Thymus (tissue), 11 donors: ENCODE data around the gene EPHB3. TPM values are rescaled to one million over a fixed set of nuclear protein-coding genes. Genes with fewer than 3 reads are reported as not detected.

ENCODE experiments used
- DNase-seq, 9 donors: peaks; one replicate each; pipeline ENCODE4 v3.0.0-alpha.2; 2013; ENCODE audit warnings: low spot score in 9 of 9, low read depth in 6 of 9, missing footprints in 1 of 9
- H3K27ac ChIP-seq, 2 donors: one replicate each; pipeline ENCODE4 v1.5.1; 2013; ENCODE audit warnings: control low read depth in 1 of 2, low read depth in 1 of 2, low read length in 1 of 2, mild to moderate bottlenecking in 1 of 2, moderate library complexity in 1 of 2
- H3K27me3 ChIP-seq, 2 donors: one replicate each; pipeline ENCODE4 v1.5.1; 2013; ENCODE audit warnings: low read length in 1 of 2; ENCODE audit not compliant: control insufficient read depth in 2 of 2, insufficient read depth in 1 of 2
- H3K36me3 ChIP-seq, 2 donors: one replicate each; pipeline ENCODE4 v1.5.1; 2013; ENCODE audit warnings: low read length in 1 of 2, mild to moderate bottlenecking in 1 of 2, moderate library complexity in 1 of 2; ENCODE audit not compliant: control insufficient read depth in 2 of 2, insufficient read depth in 2 of 2
- H3K4me1 ChIP-seq, 2 donors: one replicate each; pipeline ENCODE4 v1.5.1; 2013; ENCODE audit warnings: low read length in 2 of 2; ENCODE audit not compliant: control insufficient read depth in 2 of 2, insufficient read depth in 2 of 2
- H3K4me3 ChIP-seq, 2 donors: one replicate each; pipeline ENCODE4 v1.5.1; 2013; ENCODE audit warnings: low read length in 2 of 2, control low read depth in 1 of 2, mild to moderate bottlenecking in 1 of 2
- H3K9me3 ChIP-seq, 2 donors: one replicate each; pipeline ENCODE4 v1.5.1; 2013; ENCODE audit warnings: low read length in 1 of 2, mild to moderate bottlenecking in 1 of 2; ENCODE audit not compliant: control insufficient read depth in 2 of 2, insufficient read depth in 1 of 2
- WGBS: extraction: QIAGEN DNeasy Blood & Tissue Kit; methylation state at CpG from one replicate; pipeline ENCODE4 v1.1.7; 2013; 5-methylcytosine and 5-hydroxymethylcytosine counted together
- polyA plus RNA-seq: library from polyadenylated mRNA; stranded (reverse); fragments of 200-250 nt; gene quantifications from one replicate; pipeline ENCODE4 v1.2.3, GENCODE V29; 2013
- total RNA-seq: library from RNA; stranded (reverse); fragments of 120-200 nt; gene quantifications from one replicate; pipeline ENCODE4 v1.2.4, GENCODE V29; 2013
- donor health status: healthy.

Gene EPHB3
- total and polyA plus RNA-seq, 2 donors = 1.1 to 1.3 TPM

DNA sequence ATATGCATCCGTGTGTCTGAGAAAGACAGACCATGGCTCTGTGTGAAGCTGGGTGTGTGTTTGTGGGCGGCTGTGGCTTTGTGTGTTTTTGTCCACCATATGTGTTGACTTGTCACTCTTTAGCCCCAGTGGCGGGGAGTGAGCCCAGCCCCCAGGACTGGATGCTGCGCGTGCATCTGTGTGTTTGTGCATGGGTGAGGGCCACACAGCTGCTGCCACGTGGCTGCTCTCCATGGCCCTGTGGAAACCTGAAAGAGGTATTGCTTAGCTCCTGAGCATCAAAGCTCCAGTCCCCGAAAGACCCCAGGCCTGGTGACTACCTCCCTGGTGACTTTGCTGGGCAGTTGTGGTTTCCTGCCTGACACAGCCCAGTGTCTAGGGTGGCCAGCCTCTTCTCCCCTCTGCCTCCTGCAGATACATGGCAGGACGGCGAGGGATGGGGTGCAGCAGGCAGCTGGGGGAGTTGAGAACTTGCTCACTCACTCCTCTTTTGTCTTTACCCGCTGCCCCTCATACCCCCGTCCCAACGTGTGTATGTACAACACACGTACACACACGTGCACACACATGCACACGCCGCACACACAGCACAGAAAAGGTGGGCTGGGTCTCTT lies 6.5 kb downstream of the EPHB3 start:
- Histone ChIP-seq H3K4me1 (no peaks in the 10 kb centered on the region), H3K9me3 (peaks cover 0 to 11% of the 10 kb centered on the region in 2 donors), H3K27ac (no peak overlapping the region), H3K4me3 (no peak overlapping the region), H3K27me3 (peaks cover 33 to 97% of the 10 kb centered on the region in 2 donors), H3K36me3 (no peaks in the 10 kb centered on the region)
- DNase-seq = no peak
- 88% methylated on average over 16 of the region's 16 CpGs for WGBS

DNA sequence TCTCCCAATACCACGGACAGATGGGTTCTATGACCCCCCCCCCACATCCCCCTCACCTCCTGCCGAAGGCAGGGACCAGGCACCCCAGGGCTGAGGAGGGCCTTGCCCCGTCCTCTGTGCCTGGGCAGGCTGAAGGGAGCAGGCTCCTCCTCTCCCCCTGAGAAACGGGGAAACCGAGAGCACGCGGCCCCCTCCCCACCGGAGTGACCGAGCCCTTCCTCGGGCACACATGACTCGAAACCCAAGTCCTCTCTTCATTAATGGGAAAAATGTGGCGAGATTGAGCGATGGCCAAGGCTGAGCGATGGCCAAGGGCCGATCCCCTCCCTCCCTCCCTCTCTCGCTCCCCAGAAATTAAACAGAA lies 7.0 kb downstream of the EPHB3 start:
- 13% methylated on average over 16 of the region's 16 CpGs for WGBS
- H3K4me1 ChIP-seq = no peaks in the 10 kb centered on the region
- DNase-seq = no peak
- H3K9me3 ChIP-seq = peaks cover 0 to 11% of the 10 kb centered on the region in 2 donors
- H3K36me3 ChIP-seq = no peaks in the 10 kb centered on the region
- peaks cover 30 to 93% of the 10 kb centered on the region in 2 donors for H3K27me3 ChIP-seq
- peak overlapping the region in 1 of 2 donors; percentile 10 for H3K4me3 ChIP-seq
- H3K27ac ChIP-seq = no peak overlapping the region

GRCh38 chr3:184568924-184569829 lies 7.6 kb downstream of the EPHB3 start:
- Histone ChIP-seq H3K36me3 (no peaks in the 10 kb centered on the region), H3K4me1 (no peaks in the 10 kb centered on the region), H3K27ac (no peak overlapping the region), H3K27me3 (peaks cover 29 to 86% of the 10 kb centered on the region in 2 donors), H3K9me3 (peaks cover 0 to 11% of the 10 kb centered on the region in 2 donors), H3K4me3 (peak overlapping the region in 1 of 2 donors; percentile 10)
- DNase-seq = peak in 1 of 9 donors; percentile 28
- 11% methylated on average over 68 of the region's 68 CpGs for WGBS

GRCh38 chr3:184570035-184570434 lies 8.4 kb downstream of the EPHB3 start:
- Histone ChIP-seq H3K4me3 (no peak overlapping the region), H3K4me1 (peaks cover 0 to 4% of the 10 kb centered on the region in 2 donors), H3K9me3 (peaks cover 0 to 9% of the 10 kb centered on the region in 2 donors), H3K27me3 (peaks cover 28 to 78% of the 10 kb centered on the region in 2 donors), H3K27ac (no peak overlapping the region), H3K36me3 (no peaks in the 10 kb centered on the region)
- 93% methylated on average over 3 of the region's 3 CpGs for WGBS
- no peak for DNase-seq

DNA sequence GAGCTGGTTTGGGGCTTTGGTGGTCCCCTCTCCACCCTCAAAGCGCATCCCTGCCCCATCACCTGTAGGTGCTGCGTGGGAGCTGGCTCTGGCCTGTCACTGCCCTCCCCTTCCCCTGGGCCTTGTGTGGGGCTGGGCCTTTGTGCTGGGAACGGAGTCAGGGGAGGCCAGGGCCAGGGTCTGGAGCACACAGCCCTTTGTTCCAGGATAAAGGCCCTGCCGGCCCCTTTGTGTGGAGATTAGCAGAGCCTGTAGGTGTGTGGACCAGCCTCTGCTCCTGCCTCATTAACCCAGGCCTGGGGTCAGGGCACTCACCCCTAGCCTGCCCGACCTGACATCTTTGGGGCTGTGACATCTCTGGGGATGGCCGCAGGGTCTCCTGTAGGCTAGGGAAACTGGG lies 8.9 kb downstream of the EPHB3 start:
- 95% methylated on average over 6 of the region's 6 CpGs for WGBS

GRCh38 chr3:184571750-184572377 lies 10.3 kb downstream of the EPHB3 start:
- H3K27me3 ChIP-seq = peaks cover 26 to 59% of the 10 kb centered on the region in 2 donors
- DNase-seq = no peak
- peaks cover 0 to 4% of the 10 kb centered on the region in 2 donors for H3K9me3 ChIP-seq
- H3K27ac ChIP-seq = no peak overlapping the region
- no peaks in the 10 kb centered on the region for H3K36me3 ChIP-seq
- 94% methylated on average over 12 of the region's 12 CpGs for WGBS
- peaks cover 0 to 4% of the 10 kb centered on the region in 2 donors for H3K4me1 ChIP-seq
- no peak overlapping the region for H3K4me3 ChIP-seq

More for the DNA sequence above, 8.9 kb downstream of the EPHB3 start:
- Histone ChIP-seq H3K9me3 (peaks cover 0 to 5% of the 10 kb centered on the region in 2 donors), H3K27me3 (peaks cover 28 to 73% of the 10 kb centered on the region in 2 donors), H3K36me3 (no peaks in the 10 kb centered on the region), H3K27ac (no peak overlapping the region), H3K4me1 (peaks cover 0 to 4% of the 10 kb centered on the region in 2 donors), H3K4me3 (no peak overlapping the region)
- DNase-seq = no peak

- Histone ChIP-seq H3K4me1 (peaks cover 0 to 4% of the 10 kb centered on the region in 2 donors), H3K4me3 (no peak overlapping the region), H3K36me3 (no peaks in the 10 kb centered on the region), H3K27me3 (peaks cover 22 to 50% of the 10 kb centered on the region in 2 donors), H3K9me3 (peaks cover 0 to 4% of the 10 kb centered on the region in 2 donors), H3K27ac (no peak overlapping the region)
- DNase-seq = no peak
- WGBS = 96% methylated on average over 33 of the region's 33 CpGs
These were observed 11.2 kb downstream of the EPHB3 start for GRCh38 chr3:184572633-184573270.

DNA sequence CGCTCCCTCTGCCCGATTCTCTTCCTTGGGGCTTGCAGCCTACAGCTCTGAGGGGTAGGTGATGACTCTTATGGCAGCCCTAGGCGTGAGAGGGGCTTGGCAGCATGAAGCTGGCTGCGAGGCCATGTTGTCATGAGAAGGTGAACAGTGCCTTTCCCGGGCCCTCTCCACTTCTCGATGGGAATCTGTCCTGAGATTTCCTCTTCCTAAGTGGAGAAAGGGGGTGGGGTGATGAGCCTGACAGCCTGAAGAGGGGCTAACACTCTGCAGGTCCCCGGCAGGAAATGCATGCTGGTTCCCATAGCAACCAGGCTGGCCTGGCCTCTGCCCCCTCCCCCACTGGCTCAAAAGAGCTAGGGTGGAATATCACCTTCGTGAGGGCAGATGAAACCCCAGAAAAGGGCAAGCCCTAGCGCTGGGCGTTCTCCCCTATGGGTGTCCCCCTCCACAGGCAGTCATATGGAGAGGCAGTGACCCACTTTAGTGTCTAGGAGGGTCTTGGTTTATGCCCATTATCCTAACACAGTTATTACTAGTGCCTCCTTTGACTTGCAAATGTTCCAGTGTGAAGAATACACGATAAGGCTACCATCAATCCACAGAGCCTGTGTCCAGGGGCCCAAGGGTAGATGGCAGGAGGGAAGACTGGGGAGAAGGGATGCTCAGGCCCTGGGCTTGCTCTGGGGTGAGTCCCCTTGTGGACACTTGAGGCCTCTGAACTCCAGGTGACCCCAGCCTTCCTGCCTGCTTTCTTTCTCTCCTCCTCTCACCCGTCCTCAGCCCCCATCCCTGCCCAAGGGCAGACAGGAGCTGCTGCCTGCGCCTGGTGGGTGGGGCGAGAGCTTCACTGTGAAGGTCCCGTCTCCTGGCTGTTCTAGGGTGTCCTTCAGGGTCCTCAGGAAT lies 13.2 kb downstream of the EPHB3 start:
- Histone ChIP-seq H3K27me3 (peaks cover 9 to 33% of the 10 kb centered on the region in 2 donors), H3K36me3 (no peaks in the 10 kb centered on the region), H3K27ac (no peak overlapping the region), H3K4me3 (no peak overlapping the region), H3K4me1 (peaks cover 0 to 4% of the 10 kb centered on the region in 2 donors), H3K9me3 (no peaks in the 10 kb centered on the region)
- WGBS = 89% methylated on average over 15 of the region's 15 CpGs
- no peak for DNase-seq
